ENCODE data around the gene GBX2.

GBX2 gene

DNA sequence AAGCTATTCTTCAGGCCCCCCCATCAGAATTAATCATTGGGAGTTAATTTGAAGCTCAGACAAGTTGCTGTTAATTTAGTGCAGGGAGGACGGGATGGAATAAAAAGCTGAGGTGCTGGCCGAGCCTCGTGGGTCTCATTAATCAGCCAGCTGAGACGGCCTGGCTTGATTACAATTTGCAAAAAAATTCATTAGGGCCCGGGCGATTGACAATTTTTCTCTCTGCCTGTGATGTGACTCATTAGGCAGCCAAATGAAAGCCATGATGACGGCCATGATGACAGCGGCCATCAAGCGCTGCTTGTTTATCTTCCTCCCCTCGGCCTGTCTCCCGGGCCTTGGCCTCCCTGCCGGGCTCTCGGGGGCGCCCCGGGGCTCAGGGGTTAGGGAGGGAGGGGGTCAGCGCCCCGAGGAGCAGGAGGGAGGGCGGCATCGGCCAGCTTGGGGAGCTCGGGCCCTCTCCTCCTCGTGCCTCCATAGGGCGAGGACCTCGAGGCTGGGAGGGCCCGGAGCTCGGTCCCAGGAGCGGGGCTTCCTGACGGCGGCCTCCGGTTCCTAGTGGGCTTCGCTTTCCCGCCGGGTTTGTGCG, 5.2 kb downstream of the GBX2 start:
- peaks cover 33% of the 10 kb centered on the region for H3K27me3 ChIP-seq (ENCODE audit: insufficient read depth, poor library complexity, severe bottlenecking)
- no peak overlapping the region for H3K4me3 ChIP-seq (replicated peaks; ENCODE audit: insufficient read depth, low read length)
- no peak for TF ChIP-seq GABPA (IDR thresholded peaks at IDR 0.05; ENCODE audit: low read depth)
- no peak overlapping the region for H3K27ac ChIP-seq (replicated peaks)
- DNase-seq (ENCODE audit: low read depth in 1 of 2, low spot score in 1 of 2) = no peak

DNA sequence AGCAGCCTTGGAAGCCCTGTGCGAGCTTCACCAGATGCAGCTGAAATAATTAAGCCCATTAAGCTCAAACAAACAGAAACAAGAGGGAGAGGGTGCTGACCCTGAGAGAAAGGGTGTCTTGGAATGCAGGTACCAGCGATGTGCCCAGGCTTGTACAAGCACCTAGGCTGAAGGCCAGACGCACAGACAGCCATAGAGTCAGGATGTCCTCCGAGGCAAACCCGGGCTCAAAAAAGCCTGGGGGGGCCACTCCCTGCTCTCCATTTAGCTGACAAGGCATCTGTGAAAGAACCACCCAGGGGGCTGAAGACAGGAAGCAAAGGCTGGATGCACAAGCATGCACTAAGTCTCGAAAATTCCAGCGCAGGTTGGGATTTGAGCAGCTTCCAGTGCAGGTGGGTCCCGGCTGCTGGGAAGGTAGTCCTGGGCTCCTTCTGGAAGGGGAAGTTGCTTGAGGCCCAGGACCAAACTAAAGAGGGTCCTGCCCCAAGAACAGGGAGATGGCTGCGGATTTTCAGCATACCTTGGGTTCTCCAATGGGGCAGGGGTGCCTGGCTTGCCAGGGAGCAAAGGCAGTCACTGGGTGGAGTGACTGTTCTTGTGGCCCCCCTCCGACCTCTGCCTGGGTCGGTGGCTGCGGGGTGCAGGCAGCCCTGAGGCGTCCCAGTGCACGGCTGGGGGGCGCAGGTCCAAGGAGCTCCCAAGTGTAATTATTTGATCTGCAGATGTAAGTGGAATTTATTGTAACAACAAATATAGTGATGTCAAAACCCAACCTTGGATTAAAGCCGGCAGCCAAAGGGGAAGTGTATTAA, 5.9 kb downstream of the GBX2 start:
- Histone ChIP-seq H3K4me3 (replicated peaks; ENCODE audit: insufficient read depth, low read length) (no peak overlapping the region), H3K27me3 (ENCODE audit: insufficient read depth, poor library complexity, severe bottlenecking) (peaks cover 33% of the 10 kb centered on the region), H3K27ac (replicated peaks) (no peak overlapping the region)
- DNase-seq (ENCODE audit: low read depth in 1 of 2, low spot score in 1 of 2) = no peak
- TF ChIP-seq, protein P1, sequence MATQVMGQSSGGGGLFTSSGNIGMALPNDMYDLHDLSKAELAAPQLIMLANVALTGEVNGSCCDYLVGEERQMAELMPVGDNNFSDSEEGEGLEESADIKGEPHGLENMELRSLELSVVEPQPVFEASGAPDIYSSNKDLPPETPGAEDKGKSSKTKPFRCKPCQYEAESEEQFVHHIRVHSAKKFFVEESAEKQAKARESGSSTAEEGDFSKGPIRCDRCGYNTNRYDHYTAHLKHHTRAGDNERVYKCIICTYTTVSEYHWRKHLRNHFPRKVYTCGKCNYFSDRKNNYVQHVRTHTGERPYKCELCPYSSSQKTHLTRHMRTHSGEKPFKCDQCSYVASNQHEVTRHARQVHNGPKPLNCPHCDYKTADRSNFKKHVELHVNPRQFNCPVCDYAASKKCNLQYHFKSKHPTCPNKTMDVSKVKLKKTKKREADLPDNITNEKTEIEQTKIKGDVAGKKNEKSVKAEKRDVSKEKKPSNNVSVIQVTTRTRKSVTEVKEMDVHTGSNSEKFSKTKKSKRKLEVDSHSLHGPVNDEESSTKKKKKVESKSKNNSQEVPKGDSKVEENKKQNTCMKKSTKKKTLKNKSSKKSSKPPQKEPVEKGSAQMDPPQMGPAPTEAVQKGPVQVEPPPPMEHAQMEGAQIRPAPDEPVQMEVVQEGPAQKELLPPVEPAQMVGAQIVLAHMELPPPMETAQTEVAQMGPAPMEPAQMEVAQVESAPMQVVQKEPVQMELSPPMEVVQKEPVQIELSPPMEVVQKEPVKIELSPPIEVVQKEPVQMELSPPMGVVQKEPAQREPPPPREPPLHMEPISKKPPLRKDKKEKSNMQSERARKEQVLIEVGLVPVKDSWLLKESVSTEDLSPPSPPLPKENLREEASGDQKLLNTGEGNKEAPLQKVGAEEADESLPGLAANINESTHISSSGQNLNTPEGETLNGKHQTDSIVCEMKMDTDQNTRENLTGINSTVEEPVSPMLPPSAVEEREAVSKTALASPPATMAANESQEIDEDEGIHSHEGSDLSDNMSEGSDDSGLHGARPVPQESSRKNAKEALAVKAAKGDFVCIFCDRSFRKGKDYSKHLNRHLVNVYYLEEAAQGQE (IDR thresholded peaks at IDR 0.05; ENCODE audit: insufficient replicate concordance, low read depth) = no peak
- TF ChIP-seq, protein P2, sequence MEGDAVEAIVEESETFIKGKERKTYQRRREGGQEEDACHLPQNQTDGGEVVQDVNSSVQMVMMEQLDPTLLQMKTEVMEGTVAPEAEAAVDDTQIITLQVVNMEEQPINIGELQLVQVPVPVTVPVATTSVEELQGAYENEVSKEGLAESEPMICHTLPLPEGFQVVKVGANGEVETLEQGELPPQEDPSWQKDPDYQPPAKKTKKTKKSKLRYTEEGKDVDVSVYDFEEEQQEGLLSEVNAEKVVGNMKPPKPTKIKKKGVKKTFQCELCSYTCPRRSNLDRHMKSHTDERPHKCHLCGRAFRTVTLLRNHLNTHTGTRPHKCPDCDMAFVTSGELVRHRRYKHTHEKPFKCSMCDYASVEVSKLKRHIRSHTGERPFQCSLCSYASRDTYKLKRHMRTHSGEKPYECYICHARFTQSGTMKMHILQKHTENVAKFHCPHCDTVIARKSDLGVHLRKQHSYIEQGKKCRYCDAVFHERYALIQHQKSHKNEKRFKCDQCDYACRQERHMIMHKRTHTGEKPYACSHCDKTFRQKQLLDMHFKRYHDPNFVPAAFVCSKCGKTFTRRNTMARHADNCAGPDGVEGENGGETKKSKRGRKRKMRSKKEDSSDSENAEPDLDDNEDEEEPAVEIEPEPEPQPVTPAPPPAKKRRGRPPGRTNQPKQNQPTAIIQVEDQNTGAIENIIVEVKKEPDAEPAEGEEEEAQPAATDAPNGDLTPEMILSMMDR (IDR thresholded peaks at IDR 0.05; ENCODE audit: insufficient read depth, low read length) = no peak
- TF ChIP-seq GABPA (IDR thresholded peaks at IDR 0.05; ENCODE audit: low read depth) (no peak), POLR2AphosphoS5 (IDR thresholded peaks at IDR 0.05; ENCODE audit: low read depth) (no peak), SPI1 (IDR thresholded peaks at IDR 0.05; ENCODE audit: borderline replicate concordance, low read depth) (no peak)

DNA sequence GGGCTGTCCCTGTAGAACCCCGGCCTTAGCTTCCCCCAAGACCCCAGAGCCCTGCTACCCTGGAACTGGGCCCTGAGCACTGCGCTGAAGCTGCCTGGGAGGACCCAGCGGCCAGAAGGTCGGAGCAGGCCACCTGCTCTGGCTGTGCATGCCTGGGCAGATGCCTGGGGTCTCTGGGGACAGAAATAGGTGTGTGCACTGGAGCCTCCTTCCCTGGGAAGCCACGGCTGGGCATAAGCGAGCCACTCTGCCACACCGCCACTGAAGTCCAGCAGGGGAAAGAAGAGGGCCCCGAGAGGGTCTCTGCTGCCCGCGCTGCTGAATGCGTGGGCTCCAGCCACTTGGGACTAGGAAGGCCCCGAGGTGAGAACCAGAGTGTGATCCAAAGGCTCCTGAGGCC, 6.7 kb downstream of the GBX2 start:
- H3K27me3 ChIP-seq (ENCODE audit: insufficient read depth, poor library complexity, severe bottlenecking) = peaks cover 28% of the 10 kb centered on the region
- DNase-seq (ENCODE audit: low read depth in 1 of 2, low spot score in 1 of 2) = no peak
- TF ChIP-seq POLR2AphosphoS5 (IDR thresholded peaks at IDR 0.05; ENCODE audit: low read depth) (no peak), SPI1 (IDR thresholded peaks at IDR 0.05; ENCODE audit: borderline replicate concordance, low read depth) (no peak)
- TF ChIP-seq, protein P2 (IDR thresholded peaks at IDR 0.05; ENCODE audit: insufficient read depth, low read length) = no peak
- TF ChIP-seq, protein P1 (IDR thresholded peaks at IDR 0.05; ENCODE audit: insufficient replicate concordance, low read depth) = no peak

DNA sequence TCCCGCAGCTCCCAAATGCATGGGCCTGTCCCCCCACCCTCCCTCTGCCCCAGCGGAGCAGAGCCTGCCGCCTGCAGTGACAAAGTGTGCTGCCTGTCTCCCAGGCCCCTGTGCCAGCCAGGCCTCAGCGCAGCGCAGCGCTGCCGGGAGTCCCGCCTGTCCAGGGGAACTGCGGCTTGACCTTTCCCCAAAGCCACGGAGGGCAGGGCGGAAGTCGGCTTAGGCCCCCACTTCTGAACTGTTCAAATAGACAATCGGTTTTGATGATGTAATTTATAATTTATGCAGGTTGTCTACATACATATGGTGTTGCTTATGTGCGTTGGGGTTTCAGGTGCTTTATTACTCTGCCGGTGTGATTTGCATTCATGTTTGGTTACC, 7.1 kb downstream of the GBX2 start:
- TF ChIP-seq GABPA (IDR thresholded peaks at IDR 0.05; ENCODE audit: low read depth) (no peak), SPI1 (IDR thresholded peaks at IDR 0.05; ENCODE audit: borderline replicate concordance, low read depth) (no peak), POLR2AphosphoS5 (IDR thresholded peaks at IDR 0.05; ENCODE audit: low read depth) (no peak)
- TF ChIP-seq, protein P2 (IDR thresholded peaks at IDR 0.05; ENCODE audit: insufficient read depth, low read length) = no peak
- TF ChIP-seq, protein P1 (IDR thresholded peaks at IDR 0.05; ENCODE audit: insufficient replicate concordance, low read depth) = no peak
- Histone ChIP-seq H3K27me3 (ENCODE audit: insufficient read depth, poor library complexity, severe bottlenecking) (peaks cover 23% of the 10 kb centered on the region), H3K27ac (replicated peaks) (no peak overlapping the region), H3K4me3 (replicated peaks; ENCODE audit: insufficient read depth, low read length) (no peak overlapping the region)
- no peak for DNase-seq (ENCODE audit: low read depth in 1 of 2, low spot score in 1 of 2)

More for the DNA sequence above, 6.7 kb downstream of the GBX2 start:
- Histone ChIP-seq H3K27ac (replicated peaks) (no peak overlapping the region), H3K4me3 (replicated peaks; ENCODE audit: insufficient read depth, low read length) (no peak overlapping the region)
